ENCODE data around the gene SYTL4.

DNA sequence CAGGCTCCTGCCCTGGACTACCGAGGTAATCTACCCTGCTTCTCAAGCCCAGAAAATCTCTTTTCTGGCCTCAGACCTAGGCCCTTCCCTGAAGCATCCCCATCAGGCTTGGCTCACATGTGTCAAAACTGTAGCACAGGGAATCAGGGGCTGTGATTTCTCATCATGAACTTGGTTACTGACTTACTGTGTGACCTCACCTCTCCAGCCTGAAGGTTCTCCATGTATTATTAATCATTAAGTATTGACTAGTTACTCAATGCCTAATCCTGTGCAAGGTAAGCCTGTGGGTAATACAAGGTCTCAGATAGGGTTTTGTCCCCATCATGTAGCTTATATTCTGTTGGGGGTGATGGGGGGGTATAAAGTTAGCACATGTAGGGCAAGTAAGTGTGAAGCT is 81.1 kb downstream of the SYTL4 start:
- TF ChIP-seq POLR2A (IDR thresholded peaks at IDR 0.05), result no peak
- TF ChIP-seq, protein P1, sequence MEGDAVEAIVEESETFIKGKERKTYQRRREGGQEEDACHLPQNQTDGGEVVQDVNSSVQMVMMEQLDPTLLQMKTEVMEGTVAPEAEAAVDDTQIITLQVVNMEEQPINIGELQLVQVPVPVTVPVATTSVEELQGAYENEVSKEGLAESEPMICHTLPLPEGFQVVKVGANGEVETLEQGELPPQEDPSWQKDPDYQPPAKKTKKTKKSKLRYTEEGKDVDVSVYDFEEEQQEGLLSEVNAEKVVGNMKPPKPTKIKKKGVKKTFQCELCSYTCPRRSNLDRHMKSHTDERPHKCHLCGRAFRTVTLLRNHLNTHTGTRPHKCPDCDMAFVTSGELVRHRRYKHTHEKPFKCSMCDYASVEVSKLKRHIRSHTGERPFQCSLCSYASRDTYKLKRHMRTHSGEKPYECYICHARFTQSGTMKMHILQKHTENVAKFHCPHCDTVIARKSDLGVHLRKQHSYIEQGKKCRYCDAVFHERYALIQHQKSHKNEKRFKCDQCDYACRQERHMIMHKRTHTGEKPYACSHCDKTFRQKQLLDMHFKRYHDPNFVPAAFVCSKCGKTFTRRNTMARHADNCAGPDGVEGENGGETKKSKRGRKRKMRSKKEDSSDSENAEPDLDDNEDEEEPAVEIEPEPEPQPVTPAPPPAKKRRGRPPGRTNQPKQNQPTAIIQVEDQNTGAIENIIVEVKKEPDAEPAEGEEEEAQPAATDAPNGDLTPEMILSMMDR (IDR thresholded peaks at IDR 0.05), result no peak
